Neuronal stem cell (in vitro differentiated cells): ENCODE measurements around the gene ZNF573. TPM values are rescaled to one million over a fixed set of nuclear protein-coding genes. Genes with fewer than 3 reads are reported as not detected.
"Not testable (repeated sequence)": the region's sequence is repeated elsewhere in the genome, so short reads cannot be mapped to it uniquely, and the experiment has no call there.

Experiments used
- DNase-seq: peaks from one replicate; pipeline ENCODE4 v3.0.0-alpha.2; 2013; ENCODE audit warnings: low spot score
- H2AFZ ChIP-seq: one replicate; pipeline ENCODE4 v1.6.1; 2013; ENCODE audit warnings: mild to moderate bottlenecking, low read length, inconsistent platforms
- H2AK5ac ChIP-seq: 2 replicates; pipeline ENCODE4 v1.6.1; 2013; ENCODE audit warnings: low read depth, mild to moderate bottlenecking, inconsistent platforms, low read length, moderate library complexity, mixed read lengths
- H2BK120ac ChIP-seq: 2 replicates; pipeline ENCODE4 v1.6.1; 2013; ENCODE audit warnings: low read depth, mild to moderate bottlenecking, inconsistent platforms, low read length, moderate library complexity, mixed read lengths
- H2BK12ac ChIP-seq: one replicate; pipeline ENCODE4 v1.6.1; 2013; ENCODE audit warnings: low read length, inconsistent platforms
- H2BK15ac ChIP-seq: 2 replicates; pipeline ENCODE4 v1.6.1; 2013; ENCODE audit warnings: mild to moderate bottlenecking, low read length, inconsistent platforms, mixed read lengths
- H2BK5ac ChIP-seq: one replicate; pipeline ENCODE4 v1.6.1; 2013; ENCODE audit warnings: inconsistent platforms, mild to moderate bottlenecking, low read length, moderate library complexity
- H3K14ac ChIP-seq: one replicate; pipeline ENCODE4 v1.6.1; 2013; ENCODE audit warnings: low read length, inconsistent platforms
- H3K18ac ChIP-seq: 2 replicates; pipeline ENCODE4 v1.6.1; 2013; ENCODE audit warnings: low read length, inconsistent platforms
- H3K23ac ChIP-seq: 2 replicates; pipeline ENCODE4 v1.6.1; 2013; ENCODE audit warnings: low read depth, mild to moderate bottlenecking, mixed read lengths, low read length, inconsistent platforms; ENCODE audit not compliant: poor library complexity
- H3K27ac ChIP-seq: replicated peaks from 3 replicates; pipeline ENCODE4 v1.5.1; 2013; ENCODE audit warnings: low read length, inconsistent platforms
- H3K27me3 ChIP-seq, 3 experiments: 2 replicates each; pipeline ENCODE4 v1.6.1; 2013; ENCODE audit warnings: low read length in 3 of 3, mild to moderate bottlenecking in 2 of 3, inconsistent platforms in 1 of 3, low read depth in 1 of 3, mixed read lengths in 1 of 3, moderate library complexity in 1 of 3; ENCODE audit not compliant: control insufficient read depth in 3 of 3, insufficient read depth in 3 of 3
- H3K36me3 ChIP-seq, 2 donors: replicated peaks in 1 of 2; 2 replicates each; pipeline ENCODE4 v1.6.1; 2013; ENCODE audit warnings: low read length in 2 of 2; ENCODE audit not compliant: control insufficient read depth in 2 of 2, insufficient read depth in 2 of 2
- H3K4ac ChIP-seq: 2 replicates; pipeline ENCODE4 v1.6.1; 2013; ENCODE audit warnings: inconsistent platforms, mild to moderate bottlenecking, low read length, moderate library complexity
- H3K4me1 ChIP-seq, 2 donors: 1 replicate in 1 of 2; 2 replicates in 1 of 2; pipeline ENCODE4 v1.6.1; 2013; ENCODE audit warnings: low read length in 2 of 2, low read depth in 1 of 2; ENCODE audit not compliant: control insufficient read depth in 2 of 2, insufficient read depth in 1 of 2
- H3K4me2 ChIP-seq: one replicate; pipeline ENCODE4 v1.6.1; 2013; ENCODE audit warnings: mild to moderate bottlenecking, low read length, inconsistent platforms; ENCODE audit not compliant: insufficient read depth, poor library complexity, severe bottlenecking
- H3K4me3 ChIP-seq, 2 donors: 2 replicates each; pipeline ENCODE4 v1.5.1; 2013; ENCODE audit warnings: low read length in 2 of 2, mild to moderate bottlenecking in 2 of 2, inconsistent platforms in 1 of 2, moderate library complexity in 1 of 2
- H3K79me1 ChIP-seq: one replicate; pipeline ENCODE4 v1.6.1; 2013; ENCODE audit warnings: low read depth, mild to moderate bottlenecking, inconsistent platforms, low read length, moderate library complexity
- H3K9ac ChIP-seq: one replicate; pipeline ENCODE4 v1.6.1; 2013; ENCODE audit warnings: mild to moderate bottlenecking, low read depth, low read length, inconsistent platforms; ENCODE audit not compliant: poor library complexity
- H3K9me3 ChIP-seq, 2 donors: replicated peaks in 1 of 2; 2 replicates each; pipeline versions ENCODE3 to v1.6.1; 2013; ENCODE audit warnings: low read length in 2 of 2, mild to moderate bottlenecking in 2 of 2, inconsistent platforms in 1 of 2, low read depth in 1 of 2, mixed read lengths in 1 of 2, moderate library complexity in 1 of 2; ENCODE audit not compliant: control insufficient read depth in 2 of 2, insufficient read depth in 1 of 2
- H4K8ac ChIP-seq: one replicate; pipeline ENCODE4 v1.6.1; 2013; ENCODE audit warnings: low read depth, mild to moderate bottlenecking, inconsistent platforms, low read length, moderate library complexity
- H4K91ac ChIP-seq: one replicate; pipeline ENCODE4 v1.6.1; 2013; ENCODE audit warnings: low read length, low read depth, mild to moderate bottlenecking, inconsistent platforms; ENCODE audit not compliant: poor library complexity
- WGBS, 2 donors: extraction: QIAGEN DNeasy Blood & Tissue Kit; methylation state at CpG; one replicate each; pipeline ENCODE4 v1.1.7; 2013; ENCODE audit warnings: missing lambda C conversion rate in 2 of 2, mixed read lengths in 1 of 2; ENCODE audit not compliant: insufficient read length in 2 of 2, insufficient replicate concordance in 1 of 2; ENCODE audit errors: extremely low coverage in 2 of 2; 5-methylcytosine and 5-hydroxymethylcytosine counted together
- polyA plus RNA-seq, 2 experiments: library from polyadenylated mRNA; stranded (reverse); fragments of 200-250 nt; gene quantifications; one replicate each; pipeline ENCODE4 v1.2.3, GENCODE V29; 2013

ZNF573 gene
- 11.2 TPM for polyA plus RNA-seq (2013, experiment 1 of 2)
- polyA plus RNA-seq (2013, experiment 2 of 2): 7.6 TPM

DNA sequence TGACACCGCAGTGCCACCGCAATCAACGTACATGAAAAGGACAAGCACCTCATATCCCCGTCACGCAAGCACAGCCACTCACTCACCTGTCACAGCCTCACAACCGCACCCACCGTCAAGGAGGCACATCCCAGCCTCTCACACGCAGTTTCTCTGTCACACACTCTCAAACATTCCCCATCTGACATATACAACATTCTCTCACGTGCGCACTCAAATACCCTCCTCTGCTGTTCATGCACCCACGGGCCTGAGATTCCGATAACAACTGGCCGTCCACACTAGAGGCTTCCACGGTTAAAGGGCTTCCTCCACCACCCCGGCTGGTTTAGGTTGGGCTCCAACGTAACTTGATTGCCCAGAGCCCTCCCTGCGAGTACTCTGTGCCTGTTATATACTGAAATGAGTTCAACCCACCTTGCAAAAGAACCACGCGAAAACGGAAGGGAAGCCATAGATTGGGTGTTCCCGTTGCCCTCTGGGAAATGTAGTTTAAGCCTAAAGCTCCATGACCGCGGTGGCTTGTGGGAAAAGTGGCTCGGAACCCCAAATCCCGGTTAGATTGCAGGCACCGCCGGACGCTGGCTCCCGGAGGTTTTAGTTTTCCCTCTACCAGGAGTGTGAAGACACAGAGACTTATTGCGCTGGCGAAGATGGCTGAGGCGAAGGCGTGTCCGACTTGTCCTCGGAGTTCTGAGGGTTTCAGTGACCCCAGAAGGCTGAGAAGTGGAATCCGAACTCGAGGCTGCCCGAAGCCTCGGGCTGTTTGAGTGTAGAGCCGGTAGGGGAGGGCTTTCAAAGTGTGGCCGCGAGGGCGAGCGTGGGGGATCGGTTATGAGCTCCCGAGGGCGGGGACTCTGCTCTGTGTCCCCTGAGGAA, at the start of gene ZNF573:
Gene ZNF573, minus strand, starts transcription at position 460 of the 879 bp plus-strand sequence. CDS start 5,857 bp downstream, outside the sequence.
- peak within 1 kb of the TSS; percentile 89 for H3K4me2 ChIP-seq
- H2BK15ac ChIP-seq: no peak within 1 kb of the TSS
- H2BK12ac ChIP-seq: no peak within 1 kb of the TSS
- H3K18ac ChIP-seq: peak within 1 kb of the TSS; percentile 86
- DNase-seq: peak; percentile 87
- H3K9me3 ChIP-seq: peaks cover 2 to 36% of the 10 kb centered on the region in 2 donors
- no peak within 1 kb of the TSS for H2BK5ac ChIP-seq
- peak within 1 kb of the TSS; percentile 32 for H3K14ac ChIP-seq
- H3K9ac ChIP-seq: peak within 1 kb of the TSS; percentile 91
- peaks cover 4% of the 10 kb centered on the region in 2 donors for H3K4me1 ChIP-seq
- WGBS, 2 donors: no CpG with 5 or more reads among the region's 47 CpGs
- H3K23ac ChIP-seq: no peak within 1 kb of the TSS
- H3K27ac ChIP-seq: peak within 1 kb of the TSS; percentile 84
- peak within 1 kb of the TSS; percentile 96 for H2AFZ ChIP-seq
- H3K36me3 ChIP-seq: no peaks in the 10 kb centered on the region
- no peak within 1 kb of the TSS for H3K4ac ChIP-seq
- no peaks in the 10 kb centered on the region for H3K79me1 ChIP-seq
- H2AK5ac ChIP-seq: no peak within 1 kb of the TSS
- peak within 1 kb of the TSS; percentile 65 to 83 for H3K4me3 ChIP-seq
- no peak within 1 kb of the TSS for H4K8ac ChIP-seq
- H4K91ac ChIP-seq: no peak within 1 kb of the TSS
- no peak within 1 kb of the TSS for H2BK120ac ChIP-seq
- H3K27me3 ChIP-seq: no peaks in the 10 kb centered on the region

DNA sequence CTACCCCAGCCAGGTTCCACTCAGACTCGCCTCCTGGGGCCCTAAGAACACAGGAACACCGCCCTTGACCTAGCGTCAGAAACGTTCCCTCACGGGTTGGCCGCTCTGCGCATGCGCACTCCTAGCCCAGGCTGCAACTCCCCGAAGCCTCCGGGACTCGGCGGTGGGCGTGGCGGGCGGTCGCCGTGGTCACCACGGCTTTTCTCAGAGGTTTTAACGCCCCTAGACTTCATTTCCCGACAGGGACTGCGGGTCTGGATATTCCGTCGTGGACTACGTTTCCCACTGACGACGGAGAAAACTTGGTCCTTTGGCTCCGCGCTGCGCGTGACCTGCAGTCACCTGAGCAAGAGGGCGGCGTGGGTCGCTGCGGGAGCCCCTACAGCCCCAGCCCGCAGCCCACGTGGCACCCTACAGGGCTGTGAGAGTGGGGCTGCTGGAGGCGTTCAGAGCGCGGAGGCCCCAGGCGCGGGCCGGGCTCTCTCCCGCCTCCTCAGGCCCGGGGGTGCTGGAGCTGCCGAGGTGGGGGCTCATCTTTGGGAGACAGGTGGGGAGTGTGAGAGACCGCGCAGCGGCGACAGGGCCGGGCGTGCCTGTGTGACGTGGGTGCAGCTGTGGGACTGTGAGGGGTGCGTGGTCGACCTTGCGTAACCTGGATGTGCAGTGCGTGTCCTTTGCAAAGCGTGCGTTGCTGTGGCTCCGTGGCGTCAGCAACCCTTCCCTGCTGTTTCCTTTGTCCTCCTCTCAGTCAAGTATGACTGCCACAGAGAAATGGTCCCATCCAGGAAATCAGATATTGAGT, 38.0 kb upstream of the ZNF573 start:
- H4K91ac ChIP-seq: no peak overlapping the region
- H3K18ac ChIP-seq: peak overlapping the region; percentile 94
- H2AFZ ChIP-seq: peak overlapping the region; percentile 89
- DNase-seq: peak; percentile 63
- H2BK12ac ChIP-seq: no peak overlapping the region
- H3K4me3 ChIP-seq: peak overlapping the region; percentile 51 to 84
- H2AK5ac ChIP-seq: peak overlapping the region; percentile 18
- H3K4me2 ChIP-seq: peak overlapping the region; percentile 89
- H3K4me1 ChIP-seq: no peaks in the 10 kb centered on the region
- H4K8ac ChIP-seq: no peak overlapping the region
- H3K23ac ChIP-seq: peak overlapping the region; percentile 83
- peak overlapping the region; percentile 67 for H2BK120ac ChIP-seq
- peak overlapping the region; percentile 94 for H3K9ac ChIP-seq
- no peak overlapping the region for H3K4ac ChIP-seq
- no peaks in the 10 kb centered on the region for H3K27me3 ChIP-seq
- H2BK15ac ChIP-seq: no peak overlapping the region
- peaks cover 4 to 16% of the 10 kb centered on the region in 2 donors for H3K9me3 ChIP-seq
- peaks cover 0 to 2% of the 10 kb centered on the region in 2 donors for H3K36me3 ChIP-seq
- WGBS, 2 donors: no CpG with 5 or more reads among the region's 60 CpGs
- peak overlapping the region; percentile 47 for H3K14ac ChIP-seq
- H3K27ac ChIP-seq: no peak overlapping the region
- H3K79me1 ChIP-seq: no peaks in the 10 kb centered on the region
- H2BK5ac ChIP-seq: no peak overlapping the region

DNA sequence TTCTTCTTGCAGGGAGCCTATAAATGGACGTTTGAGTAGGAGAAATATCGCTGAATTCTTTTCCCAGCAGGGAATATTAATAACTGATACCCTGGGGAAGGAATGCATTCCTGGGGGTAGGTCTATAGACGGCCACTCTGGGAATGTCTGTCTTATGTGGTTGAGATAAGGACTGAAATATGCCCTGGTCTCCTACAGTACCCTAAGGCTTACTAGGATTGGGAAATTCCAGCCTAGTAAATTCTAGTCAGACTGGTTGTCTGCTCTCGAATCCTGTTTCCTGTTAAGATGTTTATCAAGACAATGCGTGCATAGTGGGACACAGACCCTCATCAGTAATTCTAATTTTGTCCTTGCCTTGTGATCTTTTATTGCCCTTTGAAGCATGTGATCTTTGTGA, 36.2 kb upstream of the ZNF573 start:
- not testable (repeated sequence) for H2BK5ac ChIP-seq, H3K27me3 ChIP-seq, H2BK120ac ChIP-seq, H2AK5ac ChIP-seq, H3K23ac ChIP-seq, H3K4me2 ChIP-seq, H3K36me3 ChIP-seq, H2BK12ac ChIP-seq, H2BK15ac ChIP-seq, H3K9ac ChIP-seq, H3K4ac ChIP-seq, DNase-seq, H3K18ac ChIP-seq, H4K91ac ChIP-seq, H3K4me3 ChIP-seq, H2AFZ ChIP-seq, H3K27ac ChIP-seq, H3K14ac ChIP-seq, H3K4me1 ChIP-seq, H3K79me1 ChIP-seq, H4K8ac ChIP-seq
- H3K9me3 ChIP-seq: peaks cover 3 to 23% of the 10 kb centered on the region in 2 donors
- WGBS, 2 donors: no CpG with 5 or more reads among the region's 5 CpGs

DNA sequence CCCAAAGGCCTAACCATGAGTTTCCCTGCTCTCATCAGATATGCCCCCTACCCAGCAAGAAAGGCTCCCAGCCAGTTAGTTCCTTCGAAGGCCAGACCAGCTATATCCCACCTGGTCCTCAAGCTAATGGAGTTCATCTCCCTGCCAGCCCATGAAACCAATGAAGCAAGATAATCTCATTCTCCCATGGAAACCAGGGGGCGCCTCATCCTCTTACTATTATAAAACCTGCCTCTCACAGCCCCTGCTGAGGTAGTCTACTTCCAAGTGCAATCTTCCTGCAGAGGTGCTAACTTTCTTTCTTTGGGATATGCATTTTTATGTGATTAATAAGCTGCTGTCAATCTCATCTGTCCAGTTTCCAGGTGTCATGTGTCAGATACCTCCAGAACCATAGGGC, 34.0 kb upstream of the ZNF573 start:
- Histone ChIP-seq H3K9me3 (peaks cover 7 to 33% of the 10 kb centered on the region in 2 donors), H2BK12ac (no peak overlapping the region), H3K27ac (no peak overlapping the region), H3K4me3 (no peak overlapping the region), H3K14ac (no peak overlapping the region), H3K4me2 (no peak overlapping the region), H3K36me3 (no peaks in the 10 kb centered on the region), H2AFZ (no peak overlapping the region), H3K79me1 (no peaks in the 10 kb centered on the region), H2AK5ac (no peak overlapping the region), H2BK120ac (no peak overlapping the region), H4K91ac (no peak overlapping the region), H3K4ac (no peak overlapping the region), H3K23ac (no peak overlapping the region), H4K8ac (no peak overlapping the region), H3K4me1 (no peaks in the 10 kb centered on the region), H2BK5ac (no peak overlapping the region), H3K27me3 (no peaks in the 10 kb centered on the region), H3K18ac (no peak overlapping the region), H3K9ac (no peak overlapping the region), H2BK15ac (no peak overlapping the region)
- no peak for DNase-seq
- no CpG with 5 or more reads among the region's 2 CpGs for WGBS, 2 donors
